WTC11 (cell line): ENCODE results near the gene ACIN1. TPM values are rescaled to one million over a fixed set of nuclear protein-coding genes. Genes with fewer than 3 reads are reported as not detected.

Experiments
- ATAC-seq: fragments of 200-7000 bp; cut with Tn5 transposase; 2 replicates; pipeline ENCODE4 v1.10.0; 2021; ENCODE audit warnings: mild to moderate bottlenecking, moderate library complexity
- CTCF ChIA-PET: fragments of 300-600 bp; sonication (Branson Sonifier 250); formaldehyde crosslinking; loops from one replicate; lab custom pipeline; 2021; ENCODE audit warnings: antibody characterized with exemption; lab: Charles Lee
- POLR2A ChIA-PET: fragments of 350-600 bp; sonication (Branson Sonifier 250); formaldehyde crosslinking; loops from one replicate; lab custom pipeline; 2021; ENCODE audit warnings: antibody characterized with exemption; lab: Charles Lee
- DNase-seq: peaks from one replicate; pipeline ENCODE4 v3.0.0; 2021; ENCODE audit warnings: low spot score
- H3K27ac Mint-ChIP-seq: 2 replicates; pipeline ENCODE4 v1.8.0; 2021; ENCODE audit warnings: mixed read lengths
- H3K27me3 Mint-ChIP-seq: 2 replicates; pipeline ENCODE4 v1.8.0; 2021; ENCODE audit warnings: low read depth, mild to moderate bottlenecking, moderate library complexity, mixed read lengths
- H3K36me3 Mint-ChIP-seq: 2 replicates; pipeline ENCODE4 v1.8.0; 2021; ENCODE audit warnings: mixed read lengths
- H3K4me1 Mint-ChIP-seq: 2 replicates; pipeline ENCODE4 v1.8.0; 2022; ENCODE audit warnings: mixed read lengths
- H3K4me3 Mint-ChIP-seq: 2 replicates; pipeline ENCODE4 v1.8.0; 2021; ENCODE audit warnings: mild to moderate bottlenecking, moderate library complexity, mixed read lengths
- H3K9me3 Mint-ChIP-seq: 2 replicates; pipeline ENCODE4 v1.8.0; 2021; ENCODE audit warnings: mixed read lengths
- CBFB ChIP-seq: sonication (generic); formaldehyde crosslinking; IDR thresholded peaks from 2 replicates; pipeline ENCODE4 v1.8.1; 2022; ENCODE audit warnings: mild to moderate bottlenecking, low read depth, missing genetic modification reagents
- E2F1 ChIP-seq: sonication (generic); formaldehyde crosslinking; IDR thresholded peaks from 2 replicates; pipeline ENCODE4 v1.8.0; 2022; ENCODE audit warnings: mild to moderate bottlenecking, missing genetic modification reagents
- HMGA2 ChIP-seq: fragments of 250-450 bp; sonication (Bioruptor Pico); IDR thresholded peaks from 2 replicates; pipeline ENCODE4 v1.4.0; 2021; ENCODE audit warnings: mild to moderate bottlenecking, moderate library complexity
- KAT7 ChIP-seq: sonication (generic); formaldehyde crosslinking; IDR thresholded peaks from 2 replicates; pipeline ENCODE4 v1.8.1; 2023; ENCODE audit warnings: missing genetic modification reagents, mild to moderate bottlenecking, borderline replicate concordance
- MYBL2 ChIP-seq: sonication (generic); formaldehyde crosslinking; IDR thresholded peaks from 2 replicates; pipeline ENCODE4 v1.8.1; 2023; ENCODE audit warnings: mild to moderate bottlenecking, moderate library complexity, missing genetic modification reagents
- NFATC4 ChIP-seq: fragments of 250-450 bp; sonication (Bioruptor Pico); IDR thresholded peaks from 2 replicates; pipeline ENCODE4 v1.9.0; 2021; ENCODE audit warnings: mild to moderate bottlenecking
- NFE2L1 ChIP-seq: sonication (generic); formaldehyde crosslinking; IDR thresholded peaks from 2 replicates; pipeline ENCODE4 v1.8.1; 2023; ENCODE audit warnings: missing genetic modification reagents
- NR1H2 ChIP-seq: sonication (generic); formaldehyde crosslinking; IDR thresholded peaks from 2 replicates; pipeline ENCODE4 v1.9.0; 2021; ENCODE audit warnings: mild to moderate bottlenecking, moderate library complexity, missing genetic modification reagents
- OVOL2 ChIP-seq: fragments of 250-450 bp; sonication (Bioruptor Pico); IDR thresholded peaks from 2 replicates; pipeline ENCODE4 v1.9.0; 2021; ENCODE audit warnings: mild to moderate bottlenecking, borderline replicate concordance
- PRDM15 ChIP-seq: sonication (generic); formaldehyde crosslinking; IDR thresholded peaks from 2 replicates; pipeline ENCODE4 v1.8.0; 2022; ENCODE audit warnings: missing genetic modification reagents
- PREB ChIP-seq: sonication (generic); formaldehyde crosslinking; IDR thresholded peaks from 2 replicates; pipeline ENCODE4 v1.8.1; 2022; ENCODE audit warnings: mild to moderate bottlenecking, missing genetic modification reagents, moderate library complexity, borderline replicate concordance
- ZNF138 ChIP-seq: sonication (generic); formaldehyde crosslinking; conservative IDR thresholded peaks from 2 replicates; pipeline ENCODE4 v1.8.1; 2022; ENCODE audit warnings: mild to moderate bottlenecking, moderate library complexity, missing genetic modification reagents
- ZNF263 ChIP-seq: sonication (generic); formaldehyde crosslinking; IDR thresholded peaks from 2 replicates; pipeline ENCODE4 v1.8.1; 2022; ENCODE audit warnings: low read depth, mild to moderate bottlenecking, moderate library complexity, missing genetic modification reagents
- total RNA-seq: library from RNA; stranded (reverse); gene quantifications from 3 replicates; pipeline ENCODE4 v1.2.3, GENCODE V29; 2021
- TF ChIP-seq, protein P1 (sequence below): sonication (generic); formaldehyde crosslinking; IDR thresholded peaks from 2 replicates; pipeline ENCODE4 v1.8.1; 2022; ENCODE audit warnings: missing genetic modification reagents, borderline replicate concordance
- TF ChIP-seq, protein P2 (sequence below): fragments of 250-450 bp; sonication (Bioruptor Pico); IDR thresholded peaks from 2 replicates; pipeline ENCODE4 v1.9.0; 2021; ENCODE audit warnings: mild to moderate bottlenecking
- TF ChIP-seq, protein P3 (sequence below): sonication (generic); formaldehyde crosslinking; IDR thresholded peaks from 2 replicates; pipeline ENCODE4 v1.8.0; 2022; ENCODE audit warnings: mild to moderate bottlenecking, missing genetic modification reagents

The ACIN1 gene
- total RNA-seq, 1 experiment from 2014 or later = 229 TPM

- TF ChIP-seq, protein P1, sequence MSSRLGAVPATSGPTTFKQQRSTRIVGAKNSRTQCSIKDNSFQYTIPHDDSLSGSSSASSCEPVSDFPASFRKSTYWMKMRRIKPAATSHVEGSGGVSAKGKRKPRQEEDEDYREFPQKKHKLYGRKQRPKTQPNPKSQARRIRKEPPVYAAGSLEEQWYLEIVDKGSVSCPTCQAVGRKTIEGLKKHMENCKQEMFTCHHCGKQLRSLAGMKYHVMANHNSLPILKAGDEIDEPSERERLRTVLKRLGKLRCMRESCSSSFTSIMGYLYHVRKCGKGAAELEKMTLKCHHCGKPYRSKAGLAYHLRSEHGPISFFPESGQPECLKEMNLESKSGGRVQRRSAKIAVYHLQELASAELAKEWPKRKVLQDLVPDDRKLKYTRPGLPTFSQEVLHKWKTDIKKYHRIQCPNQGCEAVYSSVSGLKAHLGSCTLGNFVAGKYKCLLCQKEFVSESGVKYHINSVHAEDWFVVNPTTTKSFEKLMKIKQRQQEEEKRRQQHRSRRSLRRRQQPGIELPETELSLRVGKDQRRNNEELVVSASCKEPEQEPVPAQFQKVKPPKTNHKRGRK (CRISPR knock-in tag) = no peak
- TF ChIP-seq E2F1 (CRISPR knock-in tag) = no peak
- TF ChIP-seq ZNF263 (CRISPR knock-in tag) = no peak
- TF ChIP-seq, protein P2, sequence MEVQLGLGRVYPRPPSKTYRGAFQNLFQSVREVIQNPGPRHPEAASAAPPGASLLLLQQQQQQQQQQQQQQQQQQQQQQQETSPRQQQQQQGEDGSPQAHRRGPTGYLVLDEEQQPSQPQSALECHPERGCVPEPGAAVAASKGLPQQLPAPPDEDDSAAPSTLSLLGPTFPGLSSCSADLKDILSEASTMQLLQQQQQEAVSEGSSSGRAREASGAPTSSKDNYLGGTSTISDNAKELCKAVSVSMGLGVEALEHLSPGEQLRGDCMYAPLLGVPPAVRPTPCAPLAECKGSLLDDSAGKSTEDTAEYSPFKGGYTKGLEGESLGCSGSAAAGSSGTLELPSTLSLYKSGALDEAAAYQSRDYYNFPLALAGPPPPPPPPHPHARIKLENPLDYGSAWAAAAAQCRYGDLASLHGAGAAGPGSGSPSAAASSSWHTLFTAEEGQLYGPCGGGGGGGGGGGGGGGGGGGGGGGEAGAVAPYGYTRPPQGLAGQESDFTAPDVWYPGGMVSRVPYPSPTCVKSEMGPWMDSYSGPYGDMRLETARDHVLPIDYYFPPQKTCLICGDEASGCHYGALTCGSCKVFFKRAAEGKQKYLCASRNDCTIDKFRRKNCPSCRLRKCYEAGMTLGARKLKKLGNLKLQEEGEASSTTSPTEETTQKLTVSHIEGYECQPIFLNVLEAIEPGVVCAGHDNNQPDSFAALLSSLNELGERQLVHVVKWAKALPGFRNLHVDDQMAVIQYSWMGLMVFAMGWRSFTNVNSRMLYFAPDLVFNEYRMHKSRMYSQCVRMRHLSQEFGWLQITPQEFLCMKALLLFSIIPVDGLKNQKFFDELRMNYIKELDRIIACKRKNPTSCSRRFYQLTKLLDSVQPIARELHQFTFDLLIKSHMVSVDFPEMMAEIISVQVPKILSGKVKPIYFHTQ (CRISPR knock-in tag) = no peak
- TF ChIP-seq OVOL2 (CRISPR knock-in tag) = no peak
- TF ChIP-seq HMGA2 = no peak
- TF ChIP-seq MYBL2 (CRISPR knock-in tag) = no peak
- TF ChIP-seq KAT7 (CRISPR knock-in tag) = no peak
- no peak for TF ChIP-seq PRDM15
- TF ChIP-seq ZNF138 (CRISPR knock-in tag) = no peak
- Mint-ChIP-seq H3K4me1 (peaks cover 10% of the 10 kb centered on the region), H3K27ac (no peak overlapping the region), H3K9me3 (no peaks in the 10 kb centered on the region), H3K4me3 (no peak overlapping the region), H3K27me3 (no peaks in the 10 kb centered on the region), H3K36me3 (no peaks in the 10 kb centered on the region)
- POLR2A ChIA-PET = no interaction called here
- DNase-seq (no peak), ATAC-seq (no peak)
- CTCF ChIA-PET = interaction anchor here (0.6 to 5.8 kb wide), 6 partner anchors 17 to 254 kb away, joined by 3 to 44 read pairs (median 6); partner anchors contain the start of gene CDH24
Measured at GRCh38 chr14:23040100-23040499, 54.8 kb downstream of the ACIN1 start.

- ChIA-PET POLR2A (interaction anchor here (0.6 kb wide), 2 partner anchors 41 to 271 kb away, joined by 3 read pairs; partner anchors contain the start of gene BCL2L2), CTCF (interaction anchor here (0.7 to 1.6 kb wide), 3 partner anchors 33 to 96 kb away, joined by 3 to 5 read pairs (median 4); no protein-coding TSS in a partner anchor)
- Mint-ChIP-seq H3K4me1 (peaks cover 14% of the 10 kb centered on the region), H3K4me3 (peak overlapping the region; percentile 96), H3K27me3 (no peaks in the 10 kb centered on the region), H3K27ac (peak overlapping the region; percentile 100), H3K9me3 (no peaks in the 10 kb centered on the region), H3K36me3 (peaks cover 31% of the 10 kb centered on the region)
- no peak for DNase-seq
- no peak for TF ChIP-seq NFE2L1
- no peak for TF ChIP-seq NFATC4 (CRISPR knock-in tag)
- no peak for TF ChIP-seq PREB (CRISPR knock-in tag)
- no peak for TF ChIP-seq CBFB (CRISPR knock-in tag)
- TF ChIP-seq MYBL2 (CRISPR knock-in tag) = no peak
- TF ChIP-seq NR1H2 = no peak
- TF ChIP-seq, protein P3, sequence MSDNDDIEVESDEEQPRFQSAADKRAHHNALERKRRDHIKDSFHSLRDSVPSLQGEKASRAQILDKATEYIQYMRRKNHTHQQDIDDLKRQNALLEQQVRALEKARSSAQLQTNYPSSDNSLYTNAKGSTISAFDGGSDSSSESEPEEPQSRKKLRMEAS = no peak
- TF ChIP-seq KAT7 (CRISPR knock-in tag) = no peak
- no peak for ATAC-seq
Measured at GRCh38 chr14:23035303-23036144, 59.4 kb downstream of the ACIN1 start.
